Amniotic stem cell (primary cell): ENCODE results near the gene PBX4.

Experiments
- DNase-seq: peaks from one replicate; lab custom pipeline; 2025; lab: John Stamatoyannopoulos, UW

PBX4 gene

DNA sequence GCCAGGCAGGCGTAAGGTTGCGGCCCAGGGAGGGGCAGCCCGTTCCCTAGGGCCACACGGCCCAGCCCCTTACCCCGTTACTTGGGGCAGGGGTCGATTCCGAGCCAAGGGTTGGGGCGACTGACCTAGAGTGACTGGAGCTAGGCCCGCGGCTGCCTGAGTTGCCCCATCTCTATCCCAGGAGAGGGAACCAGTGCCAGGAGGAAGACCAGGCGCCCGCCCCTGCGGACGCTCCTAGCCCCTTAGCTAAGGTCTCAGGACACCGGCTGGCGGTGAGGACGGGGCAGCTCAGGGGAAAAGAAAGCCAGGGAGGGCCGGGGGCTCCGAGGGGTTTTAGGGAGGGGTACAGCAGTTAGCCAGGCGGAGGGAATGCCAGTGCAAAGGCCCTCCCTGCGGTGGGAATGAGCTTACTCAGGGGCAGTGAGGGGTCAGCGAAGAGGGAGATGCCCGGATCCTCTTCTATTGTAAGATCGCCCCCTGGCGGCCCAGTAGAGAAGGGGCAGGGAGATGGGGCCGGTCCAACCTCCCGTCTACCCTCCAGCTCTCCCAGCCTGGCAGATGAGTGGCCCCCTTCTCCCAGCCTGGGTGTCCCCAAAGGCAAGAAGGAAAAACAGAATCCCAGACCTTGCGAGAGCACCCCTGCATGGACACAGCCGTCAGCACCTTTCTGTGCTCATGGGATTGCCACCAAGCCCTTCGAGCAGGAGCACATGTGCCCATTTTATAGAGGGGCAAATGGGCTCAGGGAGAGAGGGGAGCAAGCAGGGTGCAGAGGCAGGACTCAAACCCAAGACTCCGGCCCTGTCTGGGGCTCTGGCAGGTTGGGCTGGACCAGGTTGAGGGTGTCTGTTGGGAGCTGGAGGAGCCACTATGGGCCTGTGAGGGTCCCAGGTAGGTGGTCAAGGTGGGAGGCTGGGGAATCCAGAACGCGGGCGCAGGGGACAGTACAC lies 64.1 kb downstream of the PBX4 start:
- DNase-seq, result no peak

DNA sequence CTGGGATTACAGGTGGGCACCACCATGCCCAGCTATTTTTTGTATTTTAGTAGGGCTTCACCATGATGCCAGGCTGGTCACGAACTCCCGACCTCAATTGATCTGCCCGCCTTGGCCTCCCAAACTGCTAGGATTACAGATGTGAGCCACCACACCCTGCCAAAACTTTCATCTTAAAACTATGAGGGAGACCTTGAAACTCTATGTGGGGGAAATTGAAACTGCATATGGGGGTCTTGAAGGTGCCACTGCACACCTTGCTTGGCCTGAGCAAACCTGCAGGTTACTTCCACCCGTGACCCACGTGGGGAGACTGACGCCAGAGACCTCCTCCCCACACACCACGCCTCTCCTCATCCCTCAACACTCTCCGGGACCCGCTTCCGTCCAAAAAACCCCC lies 64.8 kb downstream of the PBX4 start:
- DNase-seq, result no peak

GRCh38 chr19:19552798-19553197 lies 65.7 kb downstream of the PBX4 start:
- no peak for DNase-seq

- no peak for DNase-seq
Observed at GRCh38 chr19:19551853-19552192, 66.7 kb downstream of the PBX4 start.

DNA sequence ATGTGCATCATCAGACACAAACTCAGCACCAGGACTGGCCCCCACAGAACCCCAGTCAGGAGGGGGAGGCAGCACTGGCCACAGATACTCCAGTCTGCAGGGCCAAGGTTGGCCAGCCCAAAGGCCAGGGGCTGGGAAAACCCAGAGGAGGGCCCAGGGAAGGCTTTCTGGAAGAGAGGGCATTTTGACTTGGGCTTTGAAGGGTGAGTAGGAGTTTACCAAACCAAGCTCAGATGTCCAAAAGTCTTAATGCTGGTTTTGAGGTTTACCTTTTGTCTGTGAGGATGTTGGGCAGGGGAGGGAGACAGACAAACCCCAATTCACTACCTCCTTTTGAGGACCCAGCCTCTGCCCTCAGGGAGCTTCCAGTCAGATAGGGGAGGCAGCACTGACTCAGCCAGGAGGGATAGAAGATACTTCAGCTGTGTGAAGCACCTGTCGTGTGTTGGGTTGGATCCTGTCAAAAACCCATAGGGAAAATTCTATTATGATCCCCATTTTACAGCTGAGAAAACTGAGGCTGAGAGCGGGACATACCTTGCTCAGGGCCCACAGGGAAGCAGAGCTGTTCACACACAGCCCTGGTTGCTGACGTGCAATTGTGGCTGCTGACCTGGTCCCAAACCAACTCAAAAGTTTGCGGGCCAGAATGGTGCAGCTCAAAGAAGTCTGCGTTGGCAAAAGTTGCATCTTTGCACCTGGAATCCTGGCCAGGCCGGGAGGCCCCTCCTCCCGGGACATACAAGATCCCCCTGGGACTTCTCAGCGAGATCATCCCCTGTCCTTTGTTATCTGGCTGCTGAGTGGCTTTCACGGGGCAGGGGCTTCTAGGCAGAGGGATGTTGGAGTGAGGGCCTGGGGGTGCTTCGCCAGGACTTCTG lies 67.3 kb downstream of the PBX4 start:
- DNase-seq, result no peak

DNA sequence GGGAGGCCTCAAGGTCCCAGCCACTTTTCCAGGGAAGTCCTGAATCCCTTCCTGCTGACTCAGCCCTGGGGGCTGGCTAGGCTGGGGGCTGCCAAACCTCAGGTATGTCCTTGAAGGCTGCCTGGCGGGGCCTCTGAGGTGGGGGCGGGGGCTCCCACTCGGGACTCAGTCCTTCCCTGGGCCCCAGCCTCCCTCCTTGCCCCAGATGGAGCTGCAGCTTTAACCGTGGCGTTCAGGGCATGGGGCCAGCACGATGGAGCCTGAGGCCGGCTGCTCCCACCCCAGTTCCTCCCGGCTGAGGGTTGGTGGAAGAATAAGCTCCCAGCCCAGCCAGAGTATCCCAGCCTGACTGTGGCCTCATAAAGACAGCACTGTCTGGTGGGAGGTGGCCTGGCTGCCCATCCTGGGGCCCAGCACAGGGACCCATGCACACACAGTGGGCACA lies 68.0 kb downstream of the PBX4 start:
- no peak for DNase-seq

GRCh38 chr19:19549804-19550464 lies 68.6 kb downstream of the PBX4 start:
- DNase-seq, result no peak

DNA sequence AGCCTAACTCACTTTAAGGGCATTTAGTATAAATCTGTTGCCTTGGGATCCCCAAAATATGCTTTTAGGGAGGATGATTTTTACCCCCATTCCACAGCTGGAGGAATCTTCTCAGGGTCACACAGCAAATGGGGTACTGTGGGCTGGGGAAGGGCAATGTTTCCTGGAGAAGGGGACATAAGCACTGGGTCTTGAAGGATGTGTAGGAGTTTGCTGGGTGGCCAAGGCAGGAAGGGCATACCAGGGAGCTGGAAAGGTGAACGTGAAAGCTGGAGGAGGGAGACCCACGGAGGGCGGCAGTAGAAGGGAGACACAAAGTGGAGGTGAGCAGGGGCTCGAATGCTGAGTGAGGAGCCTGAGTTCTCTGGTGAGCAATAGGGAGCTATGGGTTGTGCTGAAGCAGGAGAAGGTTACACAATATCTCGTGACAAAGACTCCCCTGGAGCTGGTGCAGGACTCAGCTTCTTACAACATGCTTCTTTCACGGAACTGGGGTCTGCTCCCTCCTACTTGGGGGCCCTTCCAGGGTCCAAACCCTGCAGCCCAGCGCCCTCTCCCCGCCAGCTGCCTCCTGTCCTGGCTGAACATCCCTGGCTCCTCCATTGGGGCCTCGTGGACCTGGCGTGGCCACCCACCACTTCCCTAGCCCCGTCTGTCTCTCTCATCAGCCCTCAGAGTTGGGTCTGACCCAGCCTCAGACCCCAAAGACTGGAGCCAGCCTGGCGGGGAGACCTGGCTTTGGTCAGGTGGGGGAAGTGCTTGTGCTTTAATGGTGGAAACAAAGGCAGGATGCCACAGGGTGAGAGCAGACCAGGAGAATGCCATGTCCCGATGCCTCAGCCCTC lies 69.3 kb downstream of the PBX4 start:
- DNase-seq, result no peak

DNA sequence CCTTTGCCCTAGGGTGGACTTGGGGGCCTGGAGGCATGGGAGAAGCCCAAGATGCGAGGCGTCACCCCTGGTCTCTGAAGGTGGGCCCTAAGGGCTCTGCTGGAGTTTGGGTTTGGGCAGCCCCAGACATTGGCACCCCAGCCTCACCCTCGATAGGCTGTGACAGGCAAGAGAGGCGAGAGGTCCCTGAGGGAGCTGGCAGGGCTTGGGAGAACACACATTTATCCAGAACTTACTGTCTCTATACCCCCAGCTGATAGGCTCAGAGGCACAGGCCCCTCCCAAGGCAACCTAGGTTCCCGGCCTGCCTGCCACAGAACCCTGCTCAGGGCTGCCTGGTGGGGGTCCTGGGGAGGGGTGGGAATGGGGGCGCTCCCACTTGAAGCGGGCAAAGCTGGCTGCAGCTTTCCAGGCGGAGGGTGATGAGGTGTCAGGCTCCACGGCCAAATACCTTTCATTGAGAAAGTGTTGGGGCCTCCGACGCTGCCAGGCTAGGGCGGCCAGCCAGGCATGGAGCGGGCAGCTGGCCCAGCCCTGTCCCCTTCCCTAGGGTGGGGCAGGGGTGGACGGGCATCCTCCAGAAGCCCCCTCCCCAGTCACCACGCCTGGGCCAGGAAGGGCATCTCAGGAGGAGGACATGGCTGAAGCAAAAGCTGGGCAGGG lies 70.7 kb downstream of the PBX4 start:
- DNase-seq, result no peak

DNA sequence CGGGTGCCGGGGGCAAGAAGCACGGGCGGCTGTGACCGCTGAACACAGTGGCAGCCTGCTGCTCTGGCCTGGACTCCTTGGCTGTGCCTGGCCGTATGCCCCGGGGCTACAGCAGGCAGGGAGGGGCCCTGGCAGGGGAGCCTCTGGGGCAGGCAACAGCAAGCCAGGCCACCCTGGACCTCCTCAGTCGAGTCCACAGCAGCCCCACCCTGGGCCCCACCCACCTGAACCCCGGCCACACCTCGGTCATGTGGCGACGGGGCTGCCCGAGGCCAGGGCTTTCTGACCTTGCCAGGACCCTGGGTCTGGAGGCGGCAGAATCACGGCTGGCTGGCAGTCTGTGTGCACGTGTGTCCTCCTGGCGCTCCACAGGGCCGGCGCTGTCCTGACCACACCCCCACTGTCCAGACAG lies 71.7 kb downstream of the PBX4 start:
- no peak for DNase-seq

DNA sequence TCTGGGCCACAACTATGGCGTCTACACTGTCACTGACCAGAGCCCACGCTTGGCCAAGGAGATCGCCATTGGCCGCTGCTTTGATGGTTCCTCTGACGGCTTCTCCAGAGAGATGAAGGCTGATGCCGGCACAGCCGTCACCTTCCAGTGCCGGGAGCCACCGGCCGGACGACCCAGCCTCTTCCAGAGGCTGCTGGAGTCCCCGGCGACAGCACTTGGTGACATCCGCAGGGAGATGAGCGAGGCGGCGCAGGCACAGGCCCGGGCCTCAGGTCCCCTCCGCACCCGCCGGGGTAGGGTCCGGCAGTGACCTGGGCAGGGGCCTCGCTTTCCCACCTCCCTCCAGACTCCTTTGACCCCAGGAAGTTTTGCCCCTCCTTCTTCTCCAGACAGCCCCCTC lies 72.8 kb downstream of the PBX4 start:
- DNase-seq, result no peak

DNA sequence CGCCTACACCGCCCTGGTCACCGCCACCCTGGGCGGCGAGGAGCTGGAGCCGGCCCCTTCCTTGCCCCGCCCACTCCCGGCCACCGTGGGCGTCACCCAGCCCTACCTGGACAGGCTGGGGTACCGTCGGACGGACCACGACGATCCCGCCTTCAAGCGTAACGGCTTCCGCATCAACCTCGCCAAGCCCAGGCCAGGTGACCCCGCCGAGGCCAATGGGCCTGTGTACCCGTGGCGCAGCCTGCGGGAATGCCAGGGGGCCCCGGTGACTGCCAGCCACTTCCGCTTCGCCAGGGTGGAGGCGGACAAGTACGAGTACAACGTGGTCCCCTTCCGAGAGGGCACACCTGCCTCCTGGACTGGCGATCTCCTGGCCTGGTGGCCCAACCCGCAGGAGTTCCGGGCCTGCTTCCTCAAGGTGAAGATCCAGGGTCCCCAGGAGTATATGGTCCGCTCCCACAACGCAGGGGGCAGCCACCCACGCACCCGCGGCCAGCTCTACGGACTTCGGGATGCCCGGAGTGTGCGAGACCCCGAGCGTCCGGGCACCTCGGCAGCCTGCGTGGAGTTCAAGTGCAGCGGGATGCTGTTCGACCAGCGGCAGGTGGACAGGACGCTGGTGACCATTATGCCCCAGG lies 73.4 kb downstream of the PBX4 start:
- DNase-seq, result no peak

DNA sequence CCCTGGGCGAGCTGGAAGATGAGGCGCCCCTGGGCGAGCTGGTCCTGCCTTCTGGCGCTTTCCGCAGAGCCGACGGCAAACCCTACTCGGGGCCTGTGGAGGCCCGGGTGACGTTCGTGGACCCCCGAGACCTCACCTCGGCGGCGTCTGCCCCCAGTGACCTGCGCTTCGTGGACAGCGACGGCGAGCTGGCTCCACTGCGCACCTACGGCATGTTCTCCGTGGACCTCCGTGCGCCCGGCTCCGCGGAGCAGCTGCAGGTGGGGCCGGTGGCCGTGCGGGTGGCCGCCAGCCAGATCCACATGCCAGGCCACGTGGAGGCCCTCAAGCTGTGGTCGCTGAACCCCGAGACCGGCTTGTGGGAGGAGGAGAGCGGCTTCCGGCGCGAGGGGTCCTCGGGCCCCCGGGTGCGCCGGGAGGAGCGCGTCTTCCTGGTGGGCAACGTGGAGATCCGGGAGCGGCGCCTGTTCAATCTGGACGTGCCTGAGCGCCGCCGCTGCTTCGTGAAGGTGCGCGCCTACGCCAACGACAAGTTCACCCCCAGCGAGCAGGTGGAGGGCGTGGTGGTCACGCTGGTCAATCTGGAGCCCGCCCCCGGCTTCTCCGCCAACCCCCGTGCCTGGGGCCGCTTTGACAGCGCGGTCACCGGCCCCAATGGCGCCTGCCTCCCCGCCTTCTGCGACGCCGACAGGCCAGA lies 74.1 kb downstream of the PBX4 start:
- DNase-seq, result no peak

DNA sequence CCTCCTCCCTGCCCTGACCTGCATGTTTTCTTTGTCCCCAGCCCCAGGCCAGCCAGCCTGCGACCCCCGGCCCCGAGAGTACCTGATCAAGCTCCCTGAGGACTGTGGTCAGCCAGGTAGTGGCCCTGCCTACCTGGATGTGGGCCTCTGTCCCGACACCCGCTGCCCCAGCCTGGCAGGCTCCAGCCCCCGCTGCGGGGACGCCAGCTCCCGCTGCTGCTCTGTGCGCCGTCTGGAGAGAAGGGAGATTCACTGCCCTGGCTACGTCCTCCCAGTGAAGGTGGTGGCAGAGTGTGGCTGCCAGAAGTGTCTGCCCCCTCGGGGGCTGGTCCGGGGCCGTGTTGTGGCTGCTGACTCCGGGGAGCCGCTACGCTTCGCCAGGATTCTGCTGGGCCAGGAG lies 74.8 kb downstream of the PBX4 start:
- no peak for DNase-seq

DNA sequence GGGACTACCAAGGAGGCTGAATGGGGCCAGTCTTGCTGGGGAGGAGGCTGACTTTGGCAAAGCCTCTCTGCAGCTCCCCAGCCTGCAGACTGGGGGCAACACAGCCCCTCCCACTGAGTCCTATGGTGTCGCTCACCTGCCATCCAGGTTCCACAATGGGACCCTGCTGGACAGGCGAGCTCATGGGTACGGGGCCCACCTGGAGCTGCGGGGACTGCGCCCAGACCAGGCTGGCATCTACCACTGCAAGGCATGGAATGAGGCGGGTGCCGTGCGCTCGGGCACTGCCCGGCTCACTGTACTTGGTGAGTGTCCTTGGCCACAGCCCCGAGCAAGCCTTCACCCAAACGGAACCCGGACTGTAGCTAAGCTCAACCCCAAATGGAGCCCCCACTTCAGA lies 75.4 kb downstream of the PBX4 start:
- no peak for DNase-seq

GRCh38 chr19:19542507-19542906 lies 76.0 kb downstream of the PBX4 start:
- DNase-seq, result no peak

DNA sequence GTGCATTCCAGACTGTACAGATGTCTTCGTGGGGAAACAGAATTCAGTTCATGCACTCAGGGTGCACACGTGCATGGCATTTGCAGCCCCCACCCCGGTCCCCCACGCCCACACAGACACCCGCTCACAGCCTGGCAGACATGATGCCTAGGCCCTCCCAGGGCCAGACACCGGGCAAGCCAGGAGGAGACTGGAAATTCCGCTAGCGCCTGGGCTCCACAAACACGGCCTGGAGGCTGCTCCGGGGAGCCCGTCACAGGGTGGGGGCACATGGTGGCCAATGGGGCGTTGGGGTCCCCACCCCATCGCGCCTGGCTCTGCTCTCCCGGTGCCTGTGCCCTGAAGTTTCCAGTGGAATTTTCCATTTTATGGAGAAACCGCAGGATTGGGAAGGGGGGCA lies 76.9 kb downstream of the PBX4 start:
- DNase-seq, result no peak

DNA sequence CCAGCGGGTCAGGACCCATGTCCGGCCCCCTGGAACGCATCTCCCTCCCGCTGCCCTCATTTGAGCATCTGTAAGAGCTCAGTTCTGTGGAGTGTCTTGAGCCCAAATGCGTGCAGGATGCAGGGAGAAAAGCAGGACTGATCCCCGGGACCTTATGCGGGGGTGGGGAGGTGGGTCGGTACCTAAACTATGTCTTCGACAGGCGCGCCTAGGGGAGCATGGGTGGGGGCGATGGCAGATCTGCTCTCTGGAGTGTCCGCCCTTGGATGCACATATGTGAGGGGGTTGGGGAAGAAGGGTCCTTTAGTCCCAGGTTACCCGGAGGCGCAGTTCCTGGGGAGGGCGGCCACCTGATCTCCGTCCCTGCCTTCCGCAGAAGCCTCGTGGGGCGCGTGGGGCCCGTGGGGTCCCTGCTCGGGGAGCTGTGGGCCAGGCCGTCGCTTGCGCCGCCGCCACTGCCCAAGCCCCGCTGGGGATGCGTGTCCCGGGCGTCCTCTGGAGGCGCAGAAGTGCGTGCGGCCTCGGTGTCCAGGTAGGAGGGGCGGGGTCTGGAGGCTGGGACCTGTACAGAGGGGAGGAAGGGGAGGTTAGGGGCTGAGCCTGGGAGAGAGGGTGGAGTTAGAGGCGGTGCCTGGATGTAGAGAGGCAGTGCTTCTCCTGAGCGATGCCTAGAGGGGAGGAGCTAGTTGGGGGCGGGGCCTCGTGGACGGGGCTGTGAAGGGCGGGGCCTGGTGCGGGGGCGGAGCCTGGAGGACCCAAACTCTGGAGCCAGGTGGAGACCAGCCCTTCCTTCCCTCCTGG lies 77.6 kb downstream of the PBX4 start:
- no peak for DNase-seq

GRCh38 chr19:19540064-19540714 lies 78.3 kb downstream of the PBX4 start:
- DNase-seq, result no peak
